ENCODE measurements around the gene DPYSL3.

DNA sequence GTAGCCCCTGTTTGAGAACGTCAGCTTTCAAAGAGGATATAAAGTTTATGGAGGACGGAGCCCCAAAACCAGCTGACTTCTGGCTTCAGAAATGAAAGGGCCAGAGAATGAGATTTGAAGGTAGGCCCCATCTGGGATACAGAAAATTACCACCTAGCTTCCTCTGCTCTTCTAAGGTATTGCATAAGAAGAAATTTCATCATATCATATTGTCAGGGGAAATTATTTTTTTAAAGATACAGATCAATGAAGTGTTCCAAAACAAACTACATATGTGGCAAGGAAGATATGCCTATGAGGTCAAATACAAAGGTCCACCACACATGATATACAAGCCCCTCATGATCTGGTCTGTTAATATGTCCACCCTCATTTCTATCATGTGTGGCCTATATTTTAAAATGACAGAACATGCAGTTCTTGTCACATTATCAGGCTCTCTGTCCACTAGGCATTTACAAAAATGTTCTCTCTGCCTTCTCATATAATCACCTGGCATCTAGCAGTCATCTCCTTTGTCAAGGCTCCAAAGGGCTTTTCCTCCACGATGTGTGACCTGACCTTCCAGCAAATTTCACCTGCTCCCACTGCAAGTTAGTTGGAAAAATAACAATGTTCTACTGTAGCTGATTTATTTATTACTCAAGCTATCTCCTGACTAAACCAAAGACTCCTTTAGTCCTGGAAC lies 83.1 kb downstream of the DPYSL3 start:
- TF ChIP-seq, protein P1, sequence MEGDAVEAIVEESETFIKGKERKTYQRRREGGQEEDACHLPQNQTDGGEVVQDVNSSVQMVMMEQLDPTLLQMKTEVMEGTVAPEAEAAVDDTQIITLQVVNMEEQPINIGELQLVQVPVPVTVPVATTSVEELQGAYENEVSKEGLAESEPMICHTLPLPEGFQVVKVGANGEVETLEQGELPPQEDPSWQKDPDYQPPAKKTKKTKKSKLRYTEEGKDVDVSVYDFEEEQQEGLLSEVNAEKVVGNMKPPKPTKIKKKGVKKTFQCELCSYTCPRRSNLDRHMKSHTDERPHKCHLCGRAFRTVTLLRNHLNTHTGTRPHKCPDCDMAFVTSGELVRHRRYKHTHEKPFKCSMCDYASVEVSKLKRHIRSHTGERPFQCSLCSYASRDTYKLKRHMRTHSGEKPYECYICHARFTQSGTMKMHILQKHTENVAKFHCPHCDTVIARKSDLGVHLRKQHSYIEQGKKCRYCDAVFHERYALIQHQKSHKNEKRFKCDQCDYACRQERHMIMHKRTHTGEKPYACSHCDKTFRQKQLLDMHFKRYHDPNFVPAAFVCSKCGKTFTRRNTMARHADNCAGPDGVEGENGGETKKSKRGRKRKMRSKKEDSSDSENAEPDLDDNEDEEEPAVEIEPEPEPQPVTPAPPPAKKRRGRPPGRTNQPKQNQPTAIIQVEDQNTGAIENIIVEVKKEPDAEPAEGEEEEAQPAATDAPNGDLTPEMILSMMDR (IDR thresholded peaks at IDR 0.05): no peak
- no peak for TF ChIP-seq POLR2A (IDR thresholded peaks at IDR 0.05)

All from esophagus squamous epithelium (tissue), 4 donors.